Measurements from ENCODE around the gene DPP10.

- TF ChIP-seq CTCF (IDR thresholded peaks at IDR 0.05; ENCODE audit: low read length) (no peak), EZH2 (IDR thresholded peaks at IDR 0.05; ENCODE audit: borderline replicate concordance, low read length) (no peak)
Observed at GRCh38 chr2:114735126-114735525, 292.7 kb downstream of the DPP10 start.

Measured in OCI-LY1 (cell line).